HuH-7 (cell line): ENCODE data around the gene AGPAT3.

Experiments used
- DNase-seq: peaks from one replicate; pipeline ENCODE4 v3.0.0; 2011; ENCODE audit warnings: low spot score

The AGPAT3 gene

GRCh38 chr21:44027607-44028286 lies 162.7 kb downstream of the AGPAT3 start:
- no peak for DNase-seq

GRCh38 chr21:44028287-44028659 lies 163.2 kb downstream of the AGPAT3 start:
- no peak for DNase-seq

GRCh38 chr21:44029460-44030087 lies 164.6 kb downstream of the AGPAT3 start:
- no peak for DNase-seq

- DNase-seq: no peak
These were observed 170.2 kb downstream of the AGPAT3 start for GRCh38 chr21:44035244-44035643.
